ENCODE data around the gene CDC25A. TPM values are rescaled to one million over a fixed set of nuclear protein-coding genes. Genes with fewer than 3 reads are reported as not detected.
A peak's percentile ranks its signal among the peaks of the same experiment; 100 is the strongest.
"Not testable (repeated sequence)": the region's sequence is repeated elsewhere in the genome, so short reads cannot be mapped to it uniquely, and the experiment has no call there.

The CDC25A gene
- total RNA-seq, 1 donor from 2014 or later = 51.8 TPM

GRCh38 chr3:48214225-48214624, 26.0 kb upstream of the CDC25A start:
- no peak for DNase-seq (ENCODE audit: low spot score)
- Mint-ChIP-seq H3K27ac (no peak overlapping the region), H3K27me3 (ENCODE audit: insufficient read depth, low read depth) (peaks cover 11% of the 10 kb centered on the region), H3K4me1 (peaks cover 6% of the 10 kb centered on the region), H3K9me3 (peaks cover 6% of the 10 kb centered on the region), H3K4me3 (no peak overlapping the region), H3K36me3 (peaks cover 2% of the 10 kb centered on the region)
- H3K27ac ChIP-seq = no peak overlapping the region
- H3K36me3 ChIP-seq = no peaks in the 10 kb centered on the region
- TF ChIP-seq CTCF (IDR thresholded peaks at IDR 0.05) = no peak
- TF ChIP-seq EZH2 (IDR thresholded peaks at IDR 0.05) = no peak
- TF ChIP-seq EZH2phosphoT487 (IDR thresholded peaks at IDR 0.05) = no peak
- peaks cover 10% of the 10 kb centered on the region for H3K4me1 ChIP-seq
- no peak overlapping the region for H2AFZ ChIP-seq (replicated peaks)
- H3K9me3 ChIP-seq (ENCODE audit: low read depth) = no peaks in the 10 kb centered on the region
- H3K27me3 ChIP-seq = no peaks in the 10 kb centered on the region
- H3K9ac ChIP-seq = no peak overlapping the region
- H3K4me2 ChIP-seq = no peak overlapping the region
- H3F3A ChIP-seq (ENCODE audit: low read depth) = no peaks in the 10 kb centered on the region
- no peak overlapping the region for H3K4me3 ChIP-seq
- H3K79me2 ChIP-seq (ENCODE audit: low read depth) = no peaks in the 10 kb centered on the region
- no peaks in the 10 kb centered on the region for H4K20me1 ChIP-seq (ENCODE audit: low read depth)

- not testable (repeated sequence) for H3K4me2 ChIP-seq; H3K9ac ChIP-seq; H3K27ac Mint-ChIP-seq; H3K9me3 ChIP-seq (ENCODE audit: low read depth); H3K9me3 Mint-ChIP-seq; H3F3A ChIP-seq (ENCODE audit: low read depth); H3K36me3 ChIP-seq; H2AFZ ChIP-seq (replicated peaks); H3K79me2 ChIP-seq (ENCODE audit: low read depth); H3K36me3 Mint-ChIP-seq; H4K20me1 ChIP-seq (ENCODE audit: low read depth); H3K4me1 Mint-ChIP-seq; H3K27ac ChIP-seq; H3K4me3 ChIP-seq; H3K27me3 ChIP-seq; H3K4me3 Mint-ChIP-seq; DNase-seq (ENCODE audit: low spot score)
- peaks cover 14% of the 10 kb centered on the region for H3K27me3 Mint-ChIP-seq (ENCODE audit: insufficient read depth, low read depth)
- H3K4me1 ChIP-seq = peaks cover 10% of the 10 kb centered on the region
These were observed 23.6 kb upstream of the CDC25A start for GRCh38 chr3:48211776-48212175.

- not testable (repeated sequence) for H2AFZ ChIP-seq (replicated peaks); H3K79me2 ChIP-seq (ENCODE audit: low read depth); H3K4me1 ChIP-seq; H3K4me2 ChIP-seq; H3K4me3 ChIP-seq; H3K27ac ChIP-seq; H3F3A ChIP-seq (ENCODE audit: low read depth); H3K27ac Mint-ChIP-seq; H3K9ac ChIP-seq; H4K20me1 ChIP-seq (ENCODE audit: low read depth); DNase-seq (ENCODE audit: low spot score); H3K36me3 Mint-ChIP-seq; H3K9me3 ChIP-seq (ENCODE audit: low read depth); H3K9me3 Mint-ChIP-seq; H3K4me3 Mint-ChIP-seq; H3K4me1 Mint-ChIP-seq; H3K36me3 ChIP-seq; H3K27me3 ChIP-seq
- H3K27me3 Mint-ChIP-seq (ENCODE audit: insufficient read depth, low read depth) = peaks cover 16% of the 10 kb centered on the region
These were observed 22.3 kb upstream of the CDC25A start for GRCh38 chr3:48210534-48210933.

- Histone ChIP-seq H3K9ac (no peak overlapping the region), H3K27ac (no peak overlapping the region), H3K27me3 (no peaks in the 10 kb centered on the region), H3K4me1 (no peaks in the 10 kb centered on the region), H3K4me2 (no peak overlapping the region), H3K79me2 (ENCODE audit: low read depth) (no peaks in the 10 kb centered on the region), H2AFZ (replicated peaks) (no peak overlapping the region), H3F3A (ENCODE audit: low read depth) (no peaks in the 10 kb centered on the region), H4K20me1 (ENCODE audit: low read depth) (no peaks in the 10 kb centered on the region), H3K4me3 (no peak overlapping the region), H3K36me3 (no peaks in the 10 kb centered on the region), H3K9me3 (ENCODE audit: low read depth) (no peaks in the 10 kb centered on the region)
- Mint-ChIP-seq H3K9me3 (peaks cover 8% of the 10 kb centered on the region), H3K27ac (peak overlapping the region; percentile 10), H3K4me3 (no peak overlapping the region), H3K4me1 (no peaks in the 10 kb centered on the region), H3K36me3 (peaks cover 2% of the 10 kb centered on the region), H3K27me3 (ENCODE audit: insufficient read depth, low read depth) (peaks cover 11% of the 10 kb centered on the region)
- TF ChIP-seq EZH2 (IDR thresholded peaks at IDR 0.05) = no peak
- no peak for TF ChIP-seq CTCF (IDR thresholded peaks at IDR 0.05)
- no peak for TF ChIP-seq EZH2phosphoT487 (IDR thresholded peaks at IDR 0.05)
- no peak for DNase-seq (ENCODE audit: low spot score)
These were observed 21.2 kb upstream of the CDC25A start for GRCh38 chr3:48209445-48209844.

Measured in neural progenitor cell (in vitro differentiated cells).